Endodermal cell (in vitro differentiated cells): Measurements from ENCODE around the gene CDH13. TPM values are rescaled to one million over a fixed set of nuclear protein-coding genes. Genes with fewer than 3 reads are reported as not detected.

Source experiments
- DNase-seq: peaks from one replicate; pipeline ENCODE4 v3.0.0-alpha.2; 2017
- H3K27ac ChIP-seq: 2 replicates; pipeline ENCODE4 v1.5.1; 2013; ENCODE audit warnings: mild to moderate bottlenecking, low read depth, low read length, moderate library complexity
- H3K27me3 ChIP-seq: 2 replicates; pipeline ENCODE4 v1.6.1; 2013; ENCODE audit warnings: mild to moderate bottlenecking, low read length, moderate library complexity; ENCODE audit not compliant: insufficient read depth, control insufficient read depth, poor library complexity, severe bottlenecking
- H3K36me3 ChIP-seq: 2 replicates; pipeline ENCODE4 v1.7.0; 2013; ENCODE audit warnings: mild to moderate bottlenecking, low read length, moderate library complexity; ENCODE audit not compliant: control insufficient read depth, insufficient read depth
- H3K4me1 ChIP-seq: one replicate; pipeline ENCODE4 v1.7.0; 2013; ENCODE audit warnings: low read length; ENCODE audit not compliant: control insufficient read depth, insufficient read depth
- H3K4me3 ChIP-seq: 2 replicates; pipeline ENCODE4 v1.5.1; 2013; ENCODE audit warnings: mild to moderate bottlenecking, low read length, moderate library complexity
- H3K9ac ChIP-seq: 2 replicates; pipeline ENCODE4 v1.6.1; 2013; ENCODE audit warnings: mild to moderate bottlenecking, low read length, moderate library complexity; ENCODE audit not compliant: poor library complexity, severe bottlenecking; ENCODE audit errors: extremely low read depth
- H3K9me3 ChIP-seq: 2 replicates; pipeline ENCODE4 v1.6.1; 2013; ENCODE audit warnings: mild to moderate bottlenecking, low read length, moderate library complexity; ENCODE audit not compliant: control insufficient read depth
- H3K27ac Mint-ChIP-seq: 2 replicates; pipeline ENCODE4 v1.8.0; 2020; ENCODE audit warnings: mixed read lengths
- H3K27me3 Mint-ChIP-seq: 2 replicates; pipeline ENCODE4 v1.8.0; 2021; ENCODE audit warnings: mild to moderate bottlenecking, mixed read lengths; ENCODE audit not compliant: insufficient read depth
- H3K36me3 Mint-ChIP-seq: 2 replicates; pipeline ENCODE4 v1.8.0; 2020; ENCODE audit warnings: low read depth, mixed read lengths
- H3K4me1 Mint-ChIP-seq: 2 replicates; pipeline ENCODE4 v1.8.0; 2020; ENCODE audit warnings: mixed read lengths
- H3K4me3 Mint-ChIP-seq: 2 replicates; pipeline ENCODE4 v1.8.0; 2020; ENCODE audit warnings: mild to moderate bottlenecking, moderate library complexity, mixed read lengths
- H3K9me3 Mint-ChIP-seq: 2 replicates; pipeline ENCODE4 v1.8.0; 2020; ENCODE audit warnings: mild to moderate bottlenecking, mixed read lengths
- CTCF ChIP-seq: fragments of 200-600 bp; sonication (generic); conservative IDR thresholded peaks from 2 replicates; pipeline ENCODE4 v1.5.0; 2021; ENCODE audit warnings: antibody characterized with exemption, mild to moderate bottlenecking
- WGBS, 2 experiments: methylation state at CpG; one replicate each; pipeline versions ENCODE4 v1.1.5 to v1.1.7; 2013; ENCODE audit warnings: missing lambda C conversion rate in 2 of 2, mixed read lengths in 1 of 2; ENCODE audit not compliant: insufficient coverage in 1 of 2, insufficient read length in 1 of 2; 5-methylcytosine and 5-hydroxymethylcytosine counted together
- total RNA-seq, 2 donors: library from RNA; stranded (reverse); fragmentation: NEBNext Ultra II Directional in 1 of 2; extraction: Animal tissue kit (Norgen Biotek cat#: 25700) in 1 of 2; gene quantifications; 2 replicates in 1 of 2; 3 replicates in 1 of 2; pipeline ENCODE4 v1.2.1, GENCODE V29; 2021

The CDH13 gene
- total RNA-seq, 2 donors from 2014 or later = 0.86 to 1.8 TPM

GRCh38 chr16:83743241-83743640, 1116.5 kb downstream of the CDH13 start:
- Histone ChIP-seq H3K4me1 (no peaks in the 10 kb centered on the region), H3K9ac (no peak overlapping the region), H3K36me3 (no peaks in the 10 kb centered on the region), H3K9me3 (peaks cover 7% of the 10 kb centered on the region), H3K27ac (no peak overlapping the region), H3K27me3 (no peaks in the 10 kb centered on the region), H3K4me3 (no peak overlapping the region)
- Mint-ChIP-seq H3K27ac (no peak overlapping the region), H3K9me3 (no peaks in the 10 kb centered on the region), H3K36me3 (no peaks in the 10 kb centered on the region), H3K4me1 (no peaks in the 10 kb centered on the region), H3K27me3 (peaks cover 6% of the 10 kb centered on the region), H3K4me3 (no peak overlapping the region)
- DNase-seq = no peak
- TF ChIP-seq CTCF = no peak
- WGBS, 2 experiments = 95 to 100% methylated on average over 4 of the region's 4 CpGs

GRCh38 chr16:83743720-83744119, 1117.0 kb downstream of the CDH13 start:
- no peaks in the 10 kb centered on the region for H3K36me3 Mint-ChIP-seq
- H3K27ac Mint-ChIP-seq = no peak overlapping the region
- WGBS, 2 experiments = 88 to 89% methylated on average over 5 to 6 of the region's 6 CpGs
- Histone ChIP-seq H3K9me3 (peaks cover 7% of the 10 kb centered on the region), H3K27me3 (no peaks in the 10 kb centered on the region), H3K4me3 (no peak overlapping the region), H3K9ac (no peak overlapping the region), H3K36me3 (no peaks in the 10 kb centered on the region), H3K27ac (no peak overlapping the region), H3K4me1 (no peaks in the 10 kb centered on the region)
- no peak for DNase-seq
- H3K4me1 Mint-ChIP-seq = no peaks in the 10 kb centered on the region
- H3K27me3 Mint-ChIP-seq = peaks cover 6% of the 10 kb centered on the region
- H3K4me3 Mint-ChIP-seq = no peak overlapping the region
- no peak for TF ChIP-seq CTCF
- no peaks in the 10 kb centered on the region for H3K9me3 Mint-ChIP-seq

GRCh38 chr16:83744441-83744981, 1117.7 kb downstream of the CDH13 start:
- H3K4me3 Mint-ChIP-seq = no peak overlapping the region
- Histone ChIP-seq H3K27me3 (no peaks in the 10 kb centered on the region), H3K9me3 (peaks cover 7% of the 10 kb centered on the region), H3K27ac (peak overlapping the region; percentile 36), H3K9ac (no peak overlapping the region), H3K4me1 (no peaks in the 10 kb centered on the region), H3K36me3 (no peaks in the 10 kb centered on the region), H3K4me3 (no peak overlapping the region)
- no peaks in the 10 kb centered on the region for H3K36me3 Mint-ChIP-seq
- no peak overlapping the region for H3K27ac Mint-ChIP-seq
- H3K4me1 Mint-ChIP-seq = no peaks in the 10 kb centered on the region
- peaks cover 6% of the 10 kb centered on the region for H3K27me3 Mint-ChIP-seq
- 74 to 89% methylated on average over 4 to 12 of the region's 12 CpGs for whole genome bisulfite sequencing, 2 experiments
- DNase-seq = peak; percentile 67
- no peaks in the 10 kb centered on the region for H3K9me3 Mint-ChIP-seq
- TF ChIP-seq CTCF = no peak
